ENCODE data around the gene ARSI. TPM values are rescaled to one million over a fixed set of nuclear protein-coding genes. Genes with fewer than 3 reads are reported as not detected.

The ARSI gene
- not detected for polyA plus RNA-seq (ENCODE audit: low read depth in 6 of 6)

DNA sequence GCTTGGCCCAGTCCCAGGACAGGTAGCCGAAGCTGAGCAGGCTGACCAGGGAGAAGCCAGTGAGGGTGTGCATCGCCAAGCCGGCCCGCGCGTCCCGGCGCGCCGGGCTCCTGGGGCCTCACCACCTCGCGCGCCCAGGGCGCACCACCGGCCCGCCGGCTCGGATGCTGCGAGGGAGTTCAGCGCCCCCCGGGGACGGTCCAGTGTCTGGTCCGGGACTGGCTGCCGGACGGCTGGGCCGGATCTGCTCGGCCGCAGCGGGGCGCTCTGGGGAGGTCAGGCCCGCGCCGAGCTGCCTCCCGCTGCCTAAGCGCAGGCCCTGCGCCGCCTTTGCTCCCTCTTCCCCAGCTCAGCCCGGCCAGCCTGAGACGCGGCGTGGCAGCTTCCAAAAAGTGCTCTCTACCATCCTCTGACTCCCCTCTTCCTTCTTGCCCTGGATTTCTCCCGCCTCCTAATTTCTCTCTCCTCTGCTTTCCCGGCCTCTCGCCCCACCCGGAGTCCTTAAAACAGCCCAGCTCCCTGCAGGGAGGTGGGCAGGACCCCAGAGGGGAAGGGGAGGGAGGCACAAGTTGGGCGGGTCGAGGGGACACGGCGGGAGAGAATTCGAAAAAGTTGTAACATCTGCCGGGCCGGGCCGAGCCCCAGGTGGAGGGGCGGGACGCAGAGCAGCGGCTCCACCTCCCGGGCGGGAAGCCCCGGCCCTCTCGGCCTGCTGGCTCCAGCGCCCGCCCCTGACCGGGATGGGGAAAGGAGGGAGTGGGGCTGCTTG is at the start of gene ARSI:
Gene ARSI (minus strand): TSS at position 605 of the 769 bp plus-strand sequence. CDS start 532 bp downstream, at position 73.
- H3K36me3 Mint-ChIP-seq = no peaks in the 10 kb centered on the region
- H3K27me3 Mint-ChIP-seq = peaks cover 34 to 79% (median 53%) of the 10 kb centered on the region in 3 donors
- H3K9me3 Mint-ChIP-seq = no peaks in the 10 kb centered on the region
- H3K4me1 Mint-ChIP-seq = peaks cover 0 to 10% (median 8%) of the 10 kb centered on the region in 3 donors
- H3K4me3 Mint-ChIP-seq = peak within 1 kb of the TSS in 1 of 8 donors; percentile 65
- no peak for ATAC-seq (ENCODE audit: low read depth in 2 of 2)
- H3K27ac Mint-ChIP-seq = peak within 1 kb of the TSS in 1 of 6 donors; percentile 88
- no peak for DNase-seq

DNA sequence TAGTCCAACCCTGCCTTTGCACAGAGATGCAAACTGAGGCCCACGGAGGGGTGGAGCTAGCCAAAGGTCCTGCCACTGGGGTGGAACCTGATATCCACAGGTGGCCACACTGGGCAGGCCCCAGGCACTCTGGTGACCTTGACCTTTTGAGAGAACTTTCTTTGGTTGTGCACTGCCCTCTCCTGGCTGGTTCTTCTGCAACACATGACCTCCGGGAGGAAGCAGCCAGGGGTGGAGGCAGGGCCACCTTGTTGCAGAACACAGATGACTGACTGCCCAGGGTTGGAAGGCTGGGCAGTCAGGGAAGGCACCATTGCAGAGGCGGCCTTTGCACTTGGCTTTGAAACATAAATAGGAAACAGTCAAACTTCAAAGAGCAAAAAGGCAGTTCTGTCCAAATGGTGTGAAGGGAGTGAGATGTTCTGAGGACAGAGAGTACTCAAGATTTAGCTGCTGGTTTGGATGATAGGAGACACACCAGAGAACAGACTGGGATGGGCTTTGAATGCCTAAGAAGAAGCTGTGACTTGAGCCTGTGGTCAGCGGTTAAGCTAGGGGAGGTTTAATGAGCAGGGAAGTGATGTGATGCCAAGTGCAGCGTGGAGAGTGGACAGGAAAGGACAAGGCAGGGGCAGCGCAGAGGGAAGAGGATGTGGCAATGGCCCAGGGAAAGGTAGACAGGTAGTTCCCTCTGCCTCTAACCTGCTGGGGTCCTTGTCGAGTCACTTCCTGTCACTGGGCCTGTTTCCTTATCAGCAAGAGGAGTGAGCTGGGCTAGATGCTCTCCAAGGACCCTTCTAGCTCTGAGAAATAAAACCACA is 48.0 kb upstream of the ARSI start:
- Mint-ChIP-seq H3K27ac (peak overlapping the region in 5 of 6 donors; percentile 4 to 94 (median 64)), H3K9me3 (no peaks in the 10 kb centered on the region), H3K4me3 (peak overlapping the region in 1 of 8 donors; percentile 27), H3K27me3 (no peaks in the 10 kb centered on the region), H3K36me3 (no peaks in the 10 kb centered on the region), H3K4me1 (peaks cover 12 to 19% (median 15%) of the 10 kb centered on the region in 3 donors)
- DNase-seq (no peak), ATAC-seq (ENCODE audit: low read depth in 2 of 2) (peak; percentile 68 to 69)

DNA sequence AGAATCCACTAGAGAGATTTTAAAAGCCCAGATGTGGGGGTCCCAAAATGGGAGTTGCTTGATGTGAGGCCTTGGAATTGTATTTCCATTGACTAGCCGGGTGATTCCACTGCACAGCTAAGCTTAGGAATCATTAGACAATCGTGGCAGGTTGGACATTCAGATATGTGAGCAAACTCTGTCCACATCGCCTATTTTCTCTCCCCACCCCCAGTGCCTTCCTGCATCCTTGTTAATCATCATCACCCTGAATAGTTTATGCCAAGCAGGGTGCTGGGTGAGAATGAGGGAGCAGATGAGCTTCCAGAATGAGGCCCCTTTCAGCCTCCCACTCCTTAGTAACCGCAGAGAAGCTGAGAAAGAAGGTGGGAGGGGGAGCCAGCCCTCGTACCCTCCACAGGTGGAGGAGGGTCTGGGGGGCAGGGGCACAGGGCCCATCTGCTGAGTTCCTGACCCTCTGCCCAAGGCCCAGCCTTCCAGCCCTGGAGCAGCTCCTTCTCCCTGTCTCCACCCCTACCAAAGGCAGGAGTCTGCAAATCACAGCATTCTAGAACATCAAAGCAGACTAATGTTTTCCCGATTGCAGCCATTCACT is 47.1 kb upstream of the ARSI start:
- H3K4me3 Mint-ChIP-seq = no peak overlapping the region
- H3K4me1 Mint-ChIP-seq = peaks cover 10 to 19% (median 15%) of the 10 kb centered on the region in 3 donors
- no peaks in the 10 kb centered on the region for H3K36me3 Mint-ChIP-seq
- DNase-seq (no peak), ATAC-seq (ENCODE audit: low read depth in 2 of 2) (no peak)
- H3K27me3 Mint-ChIP-seq = no peaks in the 10 kb centered on the region
- no peaks in the 10 kb centered on the region for H3K9me3 Mint-ChIP-seq
- H3K27ac Mint-ChIP-seq = peak overlapping the region in 1 of 6 donors; percentile 9

DNA sequence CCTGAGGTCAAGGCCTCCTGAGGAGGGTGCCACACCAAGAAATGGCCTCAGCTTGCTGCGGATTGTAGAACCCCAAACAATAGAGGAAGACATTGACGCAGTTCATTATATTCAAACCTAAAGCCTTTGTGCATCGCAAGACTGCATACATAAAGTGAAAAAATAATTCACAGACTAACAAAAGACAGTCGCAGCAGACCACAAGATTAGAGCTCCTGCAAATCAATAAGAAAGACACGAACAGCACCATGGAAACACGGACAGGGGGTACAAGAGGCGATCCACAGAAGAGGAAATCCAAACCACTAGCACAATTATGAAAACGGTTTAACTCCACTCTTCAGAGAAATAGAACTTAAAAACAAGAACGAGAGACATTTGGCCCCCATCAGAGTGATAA is 44.7 kb upstream of the ARSI start:
- DNase-seq (no peak), ATAC-seq (ENCODE audit: low read depth in 2 of 2) (no peak)
- no peak overlapping the region for H3K4me3 Mint-ChIP-seq
- no peaks in the 10 kb centered on the region for H3K9me3 Mint-ChIP-seq
- H3K27ac Mint-ChIP-seq = peak overlapping the region in 1 of 6 donors; percentile 19
- peaks cover 10 to 19% (median 15%) of the 10 kb centered on the region in 3 donors for H3K4me1 Mint-ChIP-seq
- H3K27me3 Mint-ChIP-seq = no peaks in the 10 kb centered on the region
- H3K36me3 Mint-ChIP-seq = no peaks in the 10 kb centered on the region

DNA sequence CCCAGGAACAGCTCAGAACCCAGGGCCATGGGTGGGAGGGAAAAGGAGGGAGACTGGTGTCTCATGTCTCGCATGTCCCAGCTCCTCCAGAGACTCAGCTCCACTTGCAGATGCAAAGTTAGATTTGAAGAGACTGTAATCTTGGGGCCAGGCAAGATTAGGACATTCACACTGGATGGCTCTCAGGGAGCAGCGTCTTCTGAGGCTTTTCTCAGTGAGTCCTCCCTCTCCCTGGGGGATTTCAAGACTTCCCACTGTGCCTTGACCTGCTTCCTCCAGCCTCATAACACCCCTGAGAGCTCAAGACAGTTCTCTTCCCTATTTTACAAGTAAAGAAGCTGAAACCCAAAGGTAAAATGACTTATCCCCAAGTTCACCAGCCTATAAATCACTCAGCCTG is 44.3 kb upstream of the ARSI start:
- H3K9me3 Mint-ChIP-seq = no peaks in the 10 kb centered on the region
- no peak overlapping the region for H3K4me3 Mint-ChIP-seq
- peaks cover 10 to 19% (median 12%) of the 10 kb centered on the region in 3 donors for H3K4me1 Mint-ChIP-seq
- no peak for DNase-seq
- ATAC-seq (ENCODE audit: low read depth in 2 of 2) = no peak
- H3K27me3 Mint-ChIP-seq = no peaks in the 10 kb centered on the region
- no peaks in the 10 kb centered on the region for H3K36me3 Mint-ChIP-seq
- H3K27ac Mint-ChIP-seq = no peak overlapping the region

DNA sequence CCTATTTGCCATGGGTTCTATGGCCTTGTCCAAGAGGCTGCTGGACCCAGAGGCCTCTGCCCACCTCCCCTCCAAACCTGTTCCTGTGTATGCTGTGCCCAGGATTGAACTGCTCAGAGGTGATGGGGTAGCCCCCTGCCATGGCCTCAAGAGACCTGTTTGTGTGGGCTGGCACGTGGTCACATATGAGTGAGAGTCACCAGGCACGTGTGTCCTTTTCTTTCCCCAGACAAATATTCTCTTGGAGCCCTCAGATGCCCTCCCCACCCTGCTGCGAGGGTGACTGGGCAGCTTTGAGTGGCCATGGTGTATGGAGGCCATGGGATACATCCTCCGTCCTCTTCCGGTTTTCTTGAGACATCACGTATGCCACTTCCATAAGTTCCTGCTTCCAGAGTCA is 43.9 kb upstream of the ARSI start:
- DNase-seq (no peak), ATAC-seq (ENCODE audit: low read depth in 2 of 2) (no peak)
- H3K4me1 Mint-ChIP-seq = peaks cover 9 to 15% (median 9%) of the 10 kb centered on the region in 3 donors
- no peaks in the 10 kb centered on the region for H3K9me3 Mint-ChIP-seq
- H3K36me3 Mint-ChIP-seq = no peaks in the 10 kb centered on the region
- no peaks in the 10 kb centered on the region for H3K27me3 Mint-ChIP-seq
- no peak overlapping the region for H3K4me3 Mint-ChIP-seq
- H3K27ac Mint-ChIP-seq = no peak overlapping the region

DNA sequence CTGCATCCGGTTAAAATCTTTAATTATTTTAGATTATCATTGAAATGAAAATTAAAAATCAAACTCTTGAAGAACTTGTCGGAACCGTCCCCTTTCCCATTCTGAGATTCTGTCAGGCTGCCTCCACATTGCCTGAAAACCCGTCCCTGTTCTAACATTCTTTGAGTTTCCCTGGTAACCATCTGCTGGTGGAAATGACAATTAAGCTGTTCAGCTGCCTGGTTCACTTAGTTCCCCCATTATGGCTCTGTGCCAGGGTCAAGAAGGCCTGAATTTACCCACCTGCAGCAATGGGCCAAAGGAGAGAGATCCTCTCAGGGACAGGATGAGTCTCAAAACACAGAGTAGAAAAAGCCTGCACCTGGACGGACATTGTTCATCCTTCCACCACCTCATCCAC is 43.0 kb upstream of the ARSI start:
- Mint-ChIP-seq H3K9me3 (no peaks in the 10 kb centered on the region), H3K4me1 (peaks cover 3 to 7% (median 4%) of the 10 kb centered on the region in 3 donors), H3K27me3 (no peaks in the 10 kb centered on the region), H3K36me3 (no peaks in the 10 kb centered on the region), H3K4me3 (no peak overlapping the region), H3K27ac (no peak overlapping the region)
- DNase-seq (no peak), ATAC-seq (ENCODE audit: low read depth in 2 of 2) (no peak)

DNA sequence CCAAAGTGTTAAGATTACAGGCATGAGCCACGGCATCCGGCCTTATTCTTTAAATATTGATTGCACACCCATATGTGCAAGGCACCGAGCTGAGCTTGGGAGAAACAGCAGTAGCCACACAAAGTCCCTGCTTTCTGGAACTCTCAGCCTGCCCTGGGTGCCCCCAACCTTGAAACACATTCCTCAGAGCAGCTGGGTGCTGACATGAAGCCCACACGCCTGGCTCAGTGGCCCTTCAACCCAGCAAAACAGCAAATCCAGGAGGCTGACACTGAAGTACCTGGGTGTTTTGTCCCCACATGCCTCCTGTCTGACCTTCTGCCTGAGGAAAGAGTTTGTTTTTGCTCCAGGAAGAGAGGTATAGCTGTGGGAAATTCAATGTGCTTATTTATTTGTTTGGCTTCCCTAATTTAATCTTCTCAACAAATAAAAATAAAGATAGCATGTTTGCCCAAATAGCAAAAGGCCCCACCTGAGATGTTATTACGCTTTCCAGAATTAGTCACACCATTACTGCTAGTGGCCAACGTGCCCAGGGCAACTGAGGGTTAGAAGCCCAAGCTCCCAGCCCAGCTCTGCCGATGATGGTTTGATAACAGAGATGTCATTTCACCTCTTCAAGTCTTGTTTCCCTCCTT is 41.4 kb upstream of the ARSI start:
- ATAC-seq (ENCODE audit: low read depth in 2 of 2) = no peak
- H3K4me1 Mint-ChIP-seq = no peaks in the 10 kb centered on the region
- no peaks in the 10 kb centered on the region for H3K27me3 Mint-ChIP-seq

DNA sequence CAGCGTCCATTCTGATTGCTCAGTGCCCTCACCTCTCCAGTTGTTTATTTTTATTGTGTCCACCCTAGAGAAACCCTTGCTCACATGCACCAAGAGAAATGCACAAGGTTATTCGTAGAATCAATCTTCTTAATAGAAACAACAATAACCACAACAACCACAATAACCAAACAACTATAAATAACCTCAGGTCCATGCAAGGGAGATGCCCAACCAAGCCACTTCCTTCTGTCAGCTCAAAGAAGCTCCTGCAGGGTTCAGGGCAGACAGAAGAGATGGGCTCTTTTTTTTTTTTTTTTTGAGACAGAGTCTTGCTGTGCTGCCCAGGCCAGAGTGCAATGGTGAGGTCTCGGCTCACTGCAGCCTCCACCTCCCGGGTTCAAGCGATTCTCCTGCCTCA is 39.9 kb upstream of the ARSI start:
- Mint-ChIP-seq H3K27ac (peak overlapping the region in 1 of 6 donors; percentile 29), H3K4me3 (no peak overlapping the region)

More for the DNA sequence above, 41.4 kb upstream of the ARSI start:
- no peaks in the 10 kb centered on the region for H3K36me3 Mint-ChIP-seq
- H3K27ac Mint-ChIP-seq = peak overlapping the region in 1 of 6 donors; percentile 72
- H3K4me3 Mint-ChIP-seq = no peak overlapping the region
- no peaks in the 10 kb centered on the region for H3K9me3 Mint-ChIP-seq
- DNase-seq = no peak

DNA sequence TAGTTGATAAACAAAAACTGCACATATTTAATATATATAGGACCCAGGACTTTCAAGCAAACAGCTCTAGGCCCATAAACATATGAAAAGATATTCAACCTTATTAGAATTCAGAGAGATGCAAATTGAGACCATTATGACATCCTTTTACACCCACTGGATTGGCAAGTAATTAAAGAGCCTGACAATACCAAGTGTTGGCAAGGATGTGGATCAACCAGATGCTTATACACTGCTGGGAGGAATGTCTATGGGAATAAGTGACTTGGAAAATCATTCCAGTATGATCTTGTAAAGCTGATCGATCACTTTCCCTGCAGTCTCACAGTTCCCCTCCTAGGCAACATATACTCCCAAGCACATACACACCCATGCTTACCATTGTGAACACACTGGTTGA is 39.3 kb upstream of the ARSI start:
- H3K9me3 Mint-ChIP-seq = peaks cover 0 to 3% (median 0%) of the 10 kb centered on the region in 7 donors
- no peak for ATAC-seq (ENCODE audit: low read depth in 2 of 2)

More for the DNA sequence above, 39.9 kb upstream of the ARSI start:
- DNase-seq (no peak), ATAC-seq (ENCODE audit: low read depth in 2 of 2) (no peak)
- no peaks in the 10 kb centered on the region for H3K4me1 Mint-ChIP-seq
- no peaks in the 10 kb centered on the region for H3K36me3 Mint-ChIP-seq
- H3K27me3 Mint-ChIP-seq = peaks cover 0 to under 1% (median 0%) of the 10 kb centered on the region in 3 donors
- H3K9me3 Mint-ChIP-seq = no peaks in the 10 kb centered on the region

DNA sequence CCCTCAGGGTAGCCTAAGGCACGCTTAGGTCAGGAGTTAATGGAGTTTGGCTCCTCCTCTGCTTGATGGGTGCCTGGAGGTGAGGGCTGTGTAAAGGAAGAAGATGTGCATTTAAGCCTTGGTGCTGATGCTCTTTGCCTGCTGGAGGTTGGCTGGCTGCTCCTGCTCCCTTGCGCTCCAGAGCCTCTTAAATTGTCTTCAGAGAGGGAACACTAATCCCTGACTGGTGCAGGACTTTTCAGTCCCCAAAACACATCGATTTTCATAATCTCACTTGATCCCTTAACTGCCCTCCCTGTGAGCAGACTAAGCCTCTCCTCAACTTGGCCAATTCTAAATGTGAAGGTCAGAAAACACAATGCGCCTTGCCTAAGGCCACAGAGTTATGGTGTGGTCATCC is 38.6 kb upstream of the ARSI start:
- Mint-ChIP-seq H3K9me3 (peaks cover 0 to 3% (median 0%) of the 10 kb centered on the region in 7 donors), H3K4me3 (no peak overlapping the region), H3K4me1 (no peaks in the 10 kb centered on the region), H3K27ac (peak overlapping the region in 1 of 6 donors; percentile 65), H3K27me3 (peaks cover 0 to 10% (median 0%) of the 10 kb centered on the region in 3 donors), H3K36me3 (no peaks in the 10 kb centered on the region)
- DNase-seq (no peak), ATAC-seq (ENCODE audit: low read depth in 2 of 2) (no peak)

More for the DNA sequence above, 39.3 kb upstream of the ARSI start:
- peaks cover 0 to 7% (median 0%) of the 10 kb centered on the region in 3 donors for H3K27me3 Mint-ChIP-seq
- peak overlapping the region in 1 of 6 donors; percentile 29 for H3K27ac Mint-ChIP-seq
- no peaks in the 10 kb centered on the region for H3K4me1 Mint-ChIP-seq
- no peak for DNase-seq
- no peak overlapping the region for H3K4me3 Mint-ChIP-seq
- no peaks in the 10 kb centered on the region for H3K36me3 Mint-ChIP-seq

DNA sequence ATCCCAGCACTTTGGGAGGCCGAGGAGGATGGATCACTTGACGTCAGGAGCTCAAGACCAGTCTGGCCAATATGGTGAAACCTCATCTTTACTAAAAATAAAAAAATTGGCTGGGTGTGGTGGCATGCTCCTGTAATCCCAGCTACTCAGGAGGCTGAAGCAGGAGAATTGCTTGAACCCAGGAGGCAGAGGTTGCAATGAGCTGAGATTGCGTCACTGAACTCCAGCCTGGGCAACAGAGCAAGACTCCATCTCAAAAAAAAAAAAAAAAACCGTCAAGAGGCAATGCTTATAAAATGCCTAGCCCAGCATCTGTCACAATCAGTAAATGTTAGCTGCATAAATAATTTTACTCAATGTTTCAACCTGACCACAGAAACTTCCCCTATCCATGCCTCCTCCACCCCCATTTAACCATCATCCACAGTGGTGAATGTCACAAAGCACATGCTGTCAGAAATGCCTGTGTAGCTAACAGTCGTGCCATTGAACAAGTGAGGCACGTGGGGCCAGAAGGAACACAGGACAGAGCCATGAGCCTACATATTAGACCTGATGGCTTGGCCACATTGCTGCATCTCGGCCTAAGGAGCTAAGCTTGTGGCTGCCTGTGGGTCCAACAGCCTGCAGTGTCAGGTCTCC is 38.0 kb upstream of the ARSI start:
- H3K27me3 Mint-ChIP-seq = peaks cover 0 to 10% (median 0%) of the 10 kb centered on the region in 3 donors
- no peaks in the 10 kb centered on the region for H3K36me3 Mint-ChIP-seq
- ATAC-seq (ENCODE audit: low read depth in 2 of 2) (no peak), DNase-seq (no peak)
- H3K9me3 Mint-ChIP-seq = peaks cover 0 to 3% (median 0%) of the 10 kb centered on the region in 7 donors
- H3K4me3 Mint-ChIP-seq = no peak overlapping the region
- no peak overlapping the region for H3K27ac Mint-ChIP-seq
- no peaks in the 10 kb centered on the region for H3K4me1 Mint-ChIP-seq

Measured in naive B cell (primary cell).